ENCODE data around the gene HMGCS2. TPM values are rescaled to one million over a fixed set of nuclear protein-coding genes. Genes with fewer than 3 reads are reported as not detected.

The HMGCS2 gene
- polyA plus RNA-seq, 10 donors, result 0.11 to 0.76 (median 0.15) TPM; not detected in 5

DNA sequence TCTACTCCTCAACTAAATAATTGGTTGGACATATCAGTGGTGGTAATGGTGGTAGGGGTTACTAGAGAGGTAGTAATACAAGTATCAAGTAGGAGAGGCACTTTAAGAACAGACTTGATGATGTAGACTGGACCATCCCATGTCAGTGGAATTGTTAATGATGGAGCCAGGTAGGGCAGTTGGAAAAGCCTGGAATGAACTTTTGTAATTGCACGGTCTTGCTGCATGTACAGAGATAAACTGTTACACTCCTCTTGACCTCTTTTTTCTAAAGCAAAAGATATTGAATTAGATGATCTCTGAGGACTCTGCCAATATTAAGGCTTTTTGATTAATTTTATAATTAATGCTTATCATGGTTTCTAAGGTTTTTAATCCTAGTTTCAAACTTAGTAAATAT, 5.8 kb downstream of the HMGCS2 start:
- DNase-seq, result no peak

DNA sequence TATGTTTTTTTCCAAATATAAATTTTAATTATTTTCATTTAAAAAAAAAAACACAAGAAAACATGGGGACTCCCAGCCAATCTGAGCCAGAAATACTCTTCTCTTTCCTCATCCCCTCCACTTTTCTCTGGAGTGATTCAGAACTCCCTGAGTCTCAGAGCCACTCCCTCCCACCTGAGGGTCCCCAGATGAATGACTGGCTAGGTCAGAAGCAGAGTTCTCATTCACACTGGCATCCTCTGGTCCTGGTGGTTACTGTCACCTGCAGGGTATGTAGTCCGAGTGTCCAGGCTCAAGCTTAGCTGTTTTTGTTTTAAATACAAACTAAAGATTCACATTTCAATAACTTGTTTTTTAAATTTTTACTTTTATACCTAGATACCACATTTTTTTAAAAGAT, 6.3 kb downstream of the HMGCS2 start:
- no peak for DNase-seq

- no peak for DNase-seq
These were observed 10.1 kb downstream of the HMGCS2 start for GRCh38 chr1:119758584-119758983.

DNA sequence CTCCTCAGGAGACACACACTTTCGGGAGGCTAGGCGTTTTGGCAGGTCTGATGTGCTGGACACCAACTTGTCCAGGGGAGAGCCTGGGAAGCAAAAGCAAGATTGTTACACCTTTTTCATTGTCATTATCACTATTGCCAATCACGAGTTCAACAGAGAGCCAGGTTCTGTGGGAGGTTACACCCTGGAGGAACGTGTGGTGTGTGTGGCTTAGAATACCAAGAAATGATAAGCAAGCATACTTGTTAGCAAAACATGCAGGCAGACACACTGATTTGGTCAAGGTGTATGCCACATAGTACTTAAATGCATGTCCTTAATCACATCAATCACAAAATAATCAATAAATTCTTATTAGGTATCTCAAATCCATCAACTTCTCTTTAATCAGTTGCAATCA, 16.1 kb downstream of the HMGCS2 start:
- no peak for DNase-seq

GRCh38 chr1:119748040-119748439, 20.7 kb downstream of the HMGCS2 start:
- no peak for DNase-seq

DNA sequence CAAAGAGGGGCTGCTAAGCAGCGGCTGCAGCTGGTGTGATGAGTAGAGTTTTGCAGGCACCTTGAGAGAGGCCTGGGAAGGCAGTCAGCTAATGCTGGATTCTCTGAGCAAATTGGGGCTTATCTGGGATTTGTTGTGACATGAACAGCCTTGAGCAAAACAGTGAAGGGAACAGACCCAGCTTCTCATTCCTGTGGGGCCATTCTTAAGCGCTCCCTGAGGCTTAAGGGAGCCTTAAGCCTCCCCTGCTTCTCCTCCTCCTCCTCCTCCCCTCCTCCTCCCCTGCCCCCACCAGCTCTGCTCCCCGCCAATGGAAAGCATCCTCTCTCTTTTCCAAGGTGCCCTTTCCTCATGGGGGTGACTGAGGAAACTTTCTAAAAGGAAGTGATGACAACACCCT, 21.3 kb downstream of the HMGCS2 start:
- DNase-seq, result no peak

DNA sequence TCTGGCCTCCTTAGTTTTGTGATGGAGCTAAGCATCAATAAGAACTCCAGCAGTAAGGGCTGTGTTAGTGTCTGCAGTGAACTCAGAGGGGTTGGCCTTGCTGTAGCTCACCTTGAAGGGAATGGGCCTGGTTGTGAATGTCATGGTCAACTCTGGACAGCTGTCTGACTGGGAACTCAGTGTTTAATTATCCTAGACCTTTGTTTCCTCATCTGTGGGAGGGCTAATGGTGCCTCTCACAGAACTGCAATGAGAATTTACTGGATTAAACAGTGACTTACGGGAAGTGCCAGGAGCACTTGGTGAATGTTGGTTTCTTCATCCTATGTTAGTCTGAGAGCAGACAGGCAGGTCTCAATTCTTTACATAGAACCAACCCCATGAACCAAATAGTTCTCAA, 23.7 kb downstream of the HMGCS2 start:
- DNase-seq, result no peak

DNA sequence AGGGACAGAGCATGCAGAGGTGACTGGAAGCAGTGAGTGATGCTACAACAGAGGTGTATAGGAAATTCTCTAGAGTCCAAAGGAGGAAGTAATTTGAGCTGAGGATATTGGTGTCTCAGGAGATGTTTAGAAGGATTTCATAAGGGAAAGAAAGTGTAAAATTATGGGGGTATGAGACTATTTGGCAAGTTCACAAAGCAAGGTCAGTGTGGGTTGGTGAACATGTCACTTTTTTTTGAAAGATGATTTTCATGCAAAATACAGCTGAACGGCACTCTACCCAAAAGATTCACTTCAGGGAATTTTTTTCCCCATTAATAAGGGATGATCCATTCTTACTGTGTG, 24.1 kb downstream of the HMGCS2 start:
- no peak for DNase-seq

DNA sequence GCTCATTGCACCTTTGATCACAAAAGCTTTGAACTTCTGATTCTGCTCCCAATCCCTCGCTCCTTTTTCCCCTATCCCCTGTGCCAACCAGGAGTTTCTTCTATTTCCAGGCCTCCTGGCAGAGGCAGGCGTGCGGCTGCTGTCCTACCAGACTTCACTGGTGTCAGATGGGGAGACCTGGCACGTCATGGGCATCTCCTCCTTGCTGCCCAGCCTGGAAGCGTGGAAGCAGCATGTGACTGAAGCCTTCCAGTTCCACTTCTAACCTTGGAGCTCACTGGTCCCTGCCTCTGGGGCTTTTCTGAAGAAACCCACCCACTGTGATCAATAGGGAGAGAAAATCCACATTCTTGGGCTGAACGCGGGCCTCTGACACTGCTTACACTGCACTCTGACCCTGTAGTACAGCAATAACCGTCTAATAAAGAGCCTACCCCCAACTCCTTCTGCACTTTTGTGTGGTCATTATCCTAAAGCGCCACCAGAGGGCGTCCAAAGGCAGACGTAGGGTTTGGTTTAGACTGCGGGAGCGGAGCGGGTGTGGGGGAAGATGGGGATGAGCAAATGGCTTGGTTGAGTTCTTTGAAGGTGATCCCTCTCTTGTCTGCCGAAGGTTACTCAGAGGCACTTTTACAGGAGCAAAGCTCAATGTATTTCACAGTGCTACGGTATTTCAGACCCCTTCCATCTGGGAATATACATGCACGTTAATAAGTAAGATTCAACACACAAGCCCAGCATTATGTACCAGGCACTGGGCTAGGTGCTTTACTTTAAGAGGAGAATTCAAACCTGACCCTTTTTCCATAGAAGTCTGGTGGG, 24.7 kb downstream of the HMGCS2 start:
- peak; percentile 64 to 87 (median 78) for DNase-seq

- no peak for DNase-seq
These were observed 25.4 kb downstream of the HMGCS2 start for GRCh38 chr1:119743308-119743707.

GRCh38 chr1:119742677-119743076, 26.0 kb downstream of the HMGCS2 start:
- DNase-seq, result no peak

GRCh38 chr1:119742202-119742601, 26.5 kb downstream of the HMGCS2 start:
- DNase-seq, result no peak

GRCh38 chr1:119740896-119741780, 27.6 kb downstream of the HMGCS2 start:
- DNase-seq, result no peak

DNA sequence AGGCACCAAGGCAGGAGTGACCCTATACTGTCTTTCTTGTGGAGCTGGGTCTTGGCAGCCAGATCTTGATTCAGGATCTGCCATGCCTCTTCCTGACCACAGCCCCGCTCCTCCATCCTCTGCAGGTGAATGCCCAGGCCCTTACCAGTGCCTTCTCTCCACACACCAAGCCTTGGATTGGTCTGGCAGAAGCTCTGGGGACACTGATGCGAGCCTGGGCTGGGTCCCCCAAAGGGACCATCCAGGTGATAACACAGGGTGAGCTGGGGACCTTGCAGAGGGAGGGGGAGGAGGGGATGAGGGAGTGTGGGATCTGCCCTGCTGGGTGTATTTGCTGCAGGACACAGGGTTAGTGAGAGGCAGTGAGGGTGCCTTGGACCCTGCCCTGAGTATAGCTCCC, 28.4 kb downstream of the HMGCS2 start:
- no peak for DNase-seq

GRCh38 chr1:119739150-119739549, 29.6 kb downstream of the HMGCS2 start:
- DNase-seq, result no peak

GRCh38 chr1:119738100-119738720, 30.5 kb downstream of the HMGCS2 start:
- no peak for DNase-seq

GRCh38 chr1:119737040-119737682, 31.5 kb downstream of the HMGCS2 start:
- peak in 1 of 3 donors; percentile 37 for DNase-seq

GRCh38 chr1:119736649-119737039, 32.1 kb downstream of the HMGCS2 start:
- no peak for DNase-seq

GRCh38 chr1:119735217-119735616, 33.5 kb downstream of the HMGCS2 start:
- no peak for DNase-seq

GRCh38 chr1:119733754-119734153, 35.0 kb downstream of the HMGCS2 start:
- no peak for DNase-seq

DNA sequence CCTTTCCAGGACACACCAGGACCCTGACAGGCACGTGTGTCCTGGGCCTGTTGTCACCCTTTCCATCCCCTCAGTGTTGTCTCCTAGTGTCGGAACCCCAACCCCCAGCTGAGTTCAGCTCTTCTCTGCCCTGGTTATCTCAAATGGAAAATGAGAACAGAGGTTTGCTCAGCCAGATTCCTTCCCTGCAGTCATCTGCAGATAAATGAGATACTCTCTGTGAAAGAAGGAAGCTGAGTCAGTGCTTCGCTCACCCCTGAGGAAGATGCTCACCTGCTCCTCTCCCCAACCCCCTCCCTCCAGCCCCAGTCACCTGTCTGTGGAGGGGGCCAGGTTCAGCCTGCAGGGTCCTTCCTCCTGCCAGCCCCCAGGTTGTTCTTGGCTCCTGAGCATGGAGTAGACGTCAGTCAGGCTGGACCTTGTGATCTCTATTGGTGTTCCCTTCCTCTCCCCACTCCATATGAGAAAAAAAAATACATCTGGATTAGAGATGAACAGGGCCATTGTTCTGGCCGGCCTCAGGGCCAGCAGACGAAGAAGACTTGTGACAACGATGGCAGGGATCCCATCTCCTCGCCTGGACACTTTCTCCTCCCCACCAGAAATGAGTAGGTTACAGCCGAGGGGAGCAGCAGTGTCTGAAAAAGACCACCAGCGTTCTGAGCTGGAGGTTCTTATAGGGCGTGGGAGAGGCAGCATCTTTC, 36.1 kb downstream of the HMGCS2 start:
- DNase-seq, result no peak

Data from muscle of back (tissue), 11 donors.